ENCODE measurements around the gene GARIN5A. TPM values are rescaled to one million over a fixed set of nuclear protein-coding genes. Genes with fewer than 3 reads are reported as not detected.

Gene GARIN5A
- total RNA-seq, 1 donor from 2014 or later = not detected

DNA sequence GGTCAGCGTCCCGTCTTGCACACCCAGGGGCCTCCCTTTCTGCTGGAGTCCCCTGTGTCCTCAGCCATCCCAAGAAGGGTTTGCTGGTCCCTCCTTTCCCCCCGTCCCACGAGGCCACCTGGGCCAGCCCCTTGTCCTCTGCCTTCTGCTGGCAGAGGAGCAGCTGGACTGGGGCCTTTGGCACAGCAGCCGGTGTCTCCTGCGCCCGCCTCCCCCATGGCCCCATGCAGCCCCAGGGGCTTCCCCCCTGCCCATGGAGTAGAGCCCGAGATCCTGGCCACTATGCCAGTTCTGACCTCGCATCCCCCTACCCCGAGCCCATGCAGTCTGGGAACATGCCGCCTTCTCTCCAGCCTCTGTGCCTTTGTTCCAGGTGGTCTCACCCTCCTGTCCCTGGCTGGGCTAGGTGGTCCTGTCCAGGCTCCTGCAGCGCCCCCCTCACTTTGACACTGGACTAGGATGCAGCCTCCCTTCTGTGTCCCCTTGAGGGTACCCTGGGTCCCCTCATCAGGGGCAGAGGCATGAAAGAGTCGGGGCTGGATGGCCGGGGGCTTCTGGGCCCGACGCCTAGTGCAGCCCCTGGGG is 5.7 kb upstream of the GARIN5A start:
- intact Hi-C loops (cut with DNase I) = no loop called here
- H3K9me3 ChIP-seq = no peaks in the 10 kb centered on the region

DNA sequence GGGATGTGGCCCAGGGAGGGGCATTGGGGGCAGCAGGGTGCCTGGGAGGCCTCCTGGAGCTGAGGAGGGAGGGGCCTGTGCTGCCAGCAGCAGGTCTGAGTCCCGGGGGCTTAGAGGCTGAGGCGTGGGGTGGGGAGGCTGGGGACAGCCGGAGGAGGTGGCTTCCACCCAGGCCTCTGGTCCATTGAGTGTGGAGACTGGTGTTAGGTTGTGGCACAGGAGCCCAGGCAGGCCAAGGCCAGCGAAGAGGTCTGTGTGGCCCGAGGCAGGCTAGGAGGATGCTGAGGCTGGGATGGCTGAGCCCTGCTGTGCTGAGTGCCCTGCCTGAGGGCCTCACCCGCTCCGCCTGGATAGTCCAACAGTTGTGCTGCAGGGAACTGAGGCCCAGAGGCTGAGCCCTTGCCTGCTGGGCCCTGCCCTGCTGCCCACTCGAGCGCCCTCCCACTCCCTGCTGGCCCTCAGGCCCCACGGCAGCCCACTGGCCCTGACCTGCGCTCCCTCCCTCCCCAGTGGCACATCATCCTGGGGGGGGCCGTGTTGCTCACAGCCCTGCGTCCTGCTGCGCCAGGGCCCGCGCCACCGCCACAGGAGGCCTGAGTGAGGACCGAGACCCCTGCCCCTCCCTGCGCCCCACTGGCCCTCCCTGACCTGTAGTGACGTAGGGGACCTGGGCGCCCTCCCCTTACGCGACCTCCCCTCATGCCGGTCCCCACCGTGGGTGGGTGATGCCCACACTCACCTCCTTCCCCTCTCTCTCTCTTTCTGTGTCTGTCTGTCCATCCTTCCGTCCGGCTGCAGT is 4.9 kb upstream of the GARIN5A start:
- Histone ChIP-seq H3K9me3 (no peaks in the 10 kb centered on the region), H3K36me3 (peaks cover 0 to 38% of the 10 kb centered on the region in 2 donors), H3K27me3 (no peaks in the 10 kb centered on the region), H3K4me1 (peaks cover 22% of the 10 kb centered on the region), H3K27ac (no peak overlapping the region), H3K4me3 (no peak overlapping the region)
- TF ChIP-seq POLR2A (IDR thresholded peaks at IDR 0.05) (no peak), POLR2AphosphoS5 (IDR thresholded peaks at IDR 0.05; ENCODE audit: insufficient read depth in 1 of 2, low read depth in 1 of 2) (no peak)
- TF ChIP-seq, protein P1, sequence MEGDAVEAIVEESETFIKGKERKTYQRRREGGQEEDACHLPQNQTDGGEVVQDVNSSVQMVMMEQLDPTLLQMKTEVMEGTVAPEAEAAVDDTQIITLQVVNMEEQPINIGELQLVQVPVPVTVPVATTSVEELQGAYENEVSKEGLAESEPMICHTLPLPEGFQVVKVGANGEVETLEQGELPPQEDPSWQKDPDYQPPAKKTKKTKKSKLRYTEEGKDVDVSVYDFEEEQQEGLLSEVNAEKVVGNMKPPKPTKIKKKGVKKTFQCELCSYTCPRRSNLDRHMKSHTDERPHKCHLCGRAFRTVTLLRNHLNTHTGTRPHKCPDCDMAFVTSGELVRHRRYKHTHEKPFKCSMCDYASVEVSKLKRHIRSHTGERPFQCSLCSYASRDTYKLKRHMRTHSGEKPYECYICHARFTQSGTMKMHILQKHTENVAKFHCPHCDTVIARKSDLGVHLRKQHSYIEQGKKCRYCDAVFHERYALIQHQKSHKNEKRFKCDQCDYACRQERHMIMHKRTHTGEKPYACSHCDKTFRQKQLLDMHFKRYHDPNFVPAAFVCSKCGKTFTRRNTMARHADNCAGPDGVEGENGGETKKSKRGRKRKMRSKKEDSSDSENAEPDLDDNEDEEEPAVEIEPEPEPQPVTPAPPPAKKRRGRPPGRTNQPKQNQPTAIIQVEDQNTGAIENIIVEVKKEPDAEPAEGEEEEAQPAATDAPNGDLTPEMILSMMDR (IDR thresholded peaks at IDR 0.05) = no peak
- intact Hi-C loops (cut with DNase I) = no loop called here
- DNase-seq (ENCODE audit: extremely low spot score in 2 of 2) = no peak

More for the DNA sequence above, 5.7 kb upstream of the GARIN5A start:
- Histone ChIP-seq H3K27me3 (no peaks in the 10 kb centered on the region), H3K4me1 (peaks cover 14% of the 10 kb centered on the region), H3K36me3 (peaks cover 0 to 38% of the 10 kb centered on the region in 2 donors), H3K27ac (no peak overlapping the region), H3K4me3 (no peak overlapping the region)
- no peak for DNase-seq (ENCODE audit: extremely low spot score in 2 of 2)
- TF ChIP-seq POLR2A (IDR thresholded peaks at IDR 0.05) = no peak
- TF ChIP-seq POLR2AphosphoS5 (IDR thresholded peaks at IDR 0.05; ENCODE audit: insufficient read depth in 1 of 2, low read depth in 1 of 2) = no peak
- TF ChIP-seq, protein P1 (IDR thresholded peaks at IDR 0.05) = no peak

DNA sequence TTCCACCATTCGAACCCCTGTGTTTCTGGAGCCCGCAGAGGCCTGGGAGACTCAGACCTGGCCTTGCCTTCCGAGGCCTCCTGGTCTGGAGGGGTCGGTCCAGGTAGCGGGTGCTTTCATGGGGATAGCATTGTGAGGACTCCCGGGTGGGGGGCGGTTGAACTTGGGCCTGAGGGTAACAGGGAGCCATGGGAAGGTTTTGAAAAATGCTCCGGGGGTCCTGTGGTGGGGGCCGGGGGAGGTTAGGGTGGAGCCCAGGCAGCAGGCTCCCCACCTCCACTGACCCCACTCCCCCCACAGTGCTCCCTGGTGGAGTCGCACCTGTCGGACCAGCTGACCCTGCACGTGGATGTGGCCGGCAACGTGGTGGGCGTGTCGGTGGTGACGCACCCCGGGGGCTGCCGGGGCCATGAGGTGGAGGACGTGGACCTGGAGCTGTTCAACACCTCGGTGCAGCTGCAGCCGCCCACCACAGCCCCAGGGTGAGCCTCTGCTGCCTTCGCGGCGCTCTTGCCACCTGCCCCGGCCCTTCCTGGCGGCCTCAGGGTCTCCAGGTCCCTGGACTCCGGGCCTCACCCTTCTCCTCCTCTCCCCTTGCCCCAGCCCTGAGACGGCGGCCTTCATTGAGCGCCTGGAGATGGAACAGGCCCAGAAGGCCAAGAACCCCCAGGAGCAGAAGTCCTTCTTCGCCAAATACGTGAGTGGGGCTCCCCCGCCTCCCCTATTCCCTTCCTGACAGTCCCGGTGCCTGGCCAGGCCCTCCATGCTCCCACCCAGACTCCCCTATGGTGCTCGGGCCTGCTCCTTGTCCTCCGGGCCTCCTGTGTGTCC is 3.8 kb upstream of the GARIN5A start:
- no peaks in the 10 kb centered on the region for H3K27me3 ChIP-seq
- no peak for DNase-seq (ENCODE audit: extremely low spot score in 2 of 2)
- H3K27ac ChIP-seq = no peak overlapping the region
- intact Hi-C loops (cut with DNase I) = no loop called here
- no peaks in the 10 kb centered on the region for H3K9me3 ChIP-seq
- no peak overlapping the region for H3K4me3 ChIP-seq
- H3K36me3 ChIP-seq = peaks cover 0 to 38% of the 10 kb centered on the region in 2 donors
- peaks cover 22% of the 10 kb centered on the region for H3K4me1 ChIP-seq
- TF ChIP-seq POLR2A (IDR thresholded peaks at IDR 0.05) (no peak), POLR2AphosphoS5 (IDR thresholded peaks at IDR 0.05; ENCODE audit: insufficient read depth in 1 of 2, low read depth in 1 of 2) (no peak)
- TF ChIP-seq, protein P1 (IDR thresholded peaks at IDR 0.05) = no peak

DNA sequence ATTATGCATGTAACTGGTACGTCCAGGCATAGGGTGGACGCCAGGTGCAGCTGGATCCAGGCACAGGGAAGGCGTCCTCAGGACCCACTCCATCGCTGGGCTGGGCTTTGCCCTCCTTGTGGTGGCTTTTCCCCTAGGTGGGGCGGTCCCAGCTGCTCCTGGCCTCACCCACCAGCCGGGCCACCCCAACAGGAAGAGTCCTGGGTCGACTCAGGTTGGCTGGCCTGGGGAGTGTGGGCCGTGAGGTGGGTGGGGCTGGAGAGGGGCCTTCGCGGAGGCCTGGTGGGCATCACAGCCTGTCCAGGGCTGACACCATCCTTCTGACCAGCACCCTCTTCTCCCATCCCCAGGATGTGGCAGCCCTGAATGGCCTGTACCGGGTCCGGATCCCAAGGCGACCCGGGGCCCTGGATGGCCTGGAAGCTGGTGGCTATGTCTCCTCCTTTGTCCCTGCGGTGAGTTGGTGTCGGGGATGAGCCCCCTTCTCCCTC is 3.2 kb upstream of the GARIN5A start:
- peaks cover 0 to 38% of the 10 kb centered on the region in 2 donors for H3K36me3 ChIP-seq
- DNase-seq (ENCODE audit: extremely low spot score in 2 of 2) = no peak
- intact Hi-C loops (cut with DNase I) = no loop called here
- no peak overlapping the region for H3K4me3 ChIP-seq
- H3K4me1 ChIP-seq = peaks cover 22% of the 10 kb centered on the region
- no peaks in the 10 kb centered on the region for H3K27me3 ChIP-seq
- H3K27ac ChIP-seq = no peak overlapping the region
- TF ChIP-seq POLR2A (IDR thresholded peaks at IDR 0.05) (no peak), POLR2AphosphoS5 (IDR thresholded peaks at IDR 0.05; ENCODE audit: insufficient read depth in 1 of 2, low read depth in 1 of 2) (no peak)
- TF ChIP-seq, protein P1 (IDR thresholded peaks at IDR 0.05) = no peak
- H3K9me3 ChIP-seq = no peaks in the 10 kb centered on the region
